SK-N-SH (cell line): ENCODE measurements around the gene CFAP68.

Source experiments
- EZH2phosphoT487 ChIP-seq: fragments of 200-600 bp; sonication (generic); IDR thresholded peaks from 2 replicates; pipeline ENCODE4 v1.6.1; 2017; ENCODE audit warnings: low read depth, mixed run types, mild to moderate bottlenecking, antibody characterized with exemption, moderate library complexity, borderline replicate concordance
- FOXJ3 ChIP-seq: sonication (generic); formaldehyde crosslinking; IDR thresholded peaks from 2 replicates; pipeline ENCODE4 v1.5.1; 2020; ENCODE audit warnings: mild to moderate bottlenecking, missing genetic modification reagents
- FOXM1 ChIP-seq: IDR thresholded peaks from 2 replicates; pipeline ENCODE4 v1.4.0; 2012; ENCODE audit warnings: low read depth, mild to moderate bottlenecking
- RFX5 ChIP-seq: IDR thresholded peaks from 2 replicates; pipeline ENCODE4 v1.6.1; 2012; ENCODE audit warnings: mild to moderate bottlenecking, improper control_type of control experiment, low read length
- TAF1 ChIP-seq: IDR thresholded peaks from 2 replicates; pipeline ENCODE4 v1.6.1; 2012; ENCODE audit warnings: low read depth, mild to moderate bottlenecking, low read length, moderate library complexity, borderline replicate concordance
- TF ChIP-seq, protein P1 (sequence below): IDR thresholded peaks from 2 replicates; pipeline ENCODE4 v1.6.1; 2012; ENCODE audit warnings: mild to moderate bottlenecking, low read depth, low read length, moderate library complexity
- TF ChIP-seq, protein P2 (sequence below): fragments of 200-600 bp; sonication (generic); IDR thresholded peaks from 2 replicates; pipeline ENCODE4 v1.6.1; 2017; ENCODE audit warnings: antibody characterized with exemption, mild to moderate bottlenecking, moderate library complexity

DNA sequence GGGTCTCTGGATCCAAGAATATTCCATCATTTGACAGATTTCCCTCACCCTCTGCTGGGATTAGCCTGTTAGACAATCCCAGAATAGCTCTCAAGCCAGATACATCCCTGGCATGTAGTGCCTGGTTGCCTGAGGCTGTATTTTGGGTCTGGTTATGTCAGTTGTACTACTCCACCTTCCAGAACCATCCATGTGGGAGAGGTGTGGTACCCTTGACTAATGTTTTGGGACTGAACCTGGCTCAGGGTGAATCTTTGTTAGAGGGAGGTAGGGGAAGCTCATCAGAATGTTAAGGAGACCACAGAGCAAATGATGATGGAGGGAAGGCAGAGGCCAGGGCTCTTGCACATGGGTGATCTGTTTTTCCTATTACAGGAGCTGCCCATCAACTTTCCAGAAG, 44.6 kb downstream of the CFAP68 start:
- TF ChIP-seq RFX5 (no peak), EZH2phosphoT487 (no peak), FOXJ3 (CRISPR knock-in tag) (no peak), FOXM1 (no peak), TAF1 (no peak)
- TF ChIP-seq, protein P1, sequence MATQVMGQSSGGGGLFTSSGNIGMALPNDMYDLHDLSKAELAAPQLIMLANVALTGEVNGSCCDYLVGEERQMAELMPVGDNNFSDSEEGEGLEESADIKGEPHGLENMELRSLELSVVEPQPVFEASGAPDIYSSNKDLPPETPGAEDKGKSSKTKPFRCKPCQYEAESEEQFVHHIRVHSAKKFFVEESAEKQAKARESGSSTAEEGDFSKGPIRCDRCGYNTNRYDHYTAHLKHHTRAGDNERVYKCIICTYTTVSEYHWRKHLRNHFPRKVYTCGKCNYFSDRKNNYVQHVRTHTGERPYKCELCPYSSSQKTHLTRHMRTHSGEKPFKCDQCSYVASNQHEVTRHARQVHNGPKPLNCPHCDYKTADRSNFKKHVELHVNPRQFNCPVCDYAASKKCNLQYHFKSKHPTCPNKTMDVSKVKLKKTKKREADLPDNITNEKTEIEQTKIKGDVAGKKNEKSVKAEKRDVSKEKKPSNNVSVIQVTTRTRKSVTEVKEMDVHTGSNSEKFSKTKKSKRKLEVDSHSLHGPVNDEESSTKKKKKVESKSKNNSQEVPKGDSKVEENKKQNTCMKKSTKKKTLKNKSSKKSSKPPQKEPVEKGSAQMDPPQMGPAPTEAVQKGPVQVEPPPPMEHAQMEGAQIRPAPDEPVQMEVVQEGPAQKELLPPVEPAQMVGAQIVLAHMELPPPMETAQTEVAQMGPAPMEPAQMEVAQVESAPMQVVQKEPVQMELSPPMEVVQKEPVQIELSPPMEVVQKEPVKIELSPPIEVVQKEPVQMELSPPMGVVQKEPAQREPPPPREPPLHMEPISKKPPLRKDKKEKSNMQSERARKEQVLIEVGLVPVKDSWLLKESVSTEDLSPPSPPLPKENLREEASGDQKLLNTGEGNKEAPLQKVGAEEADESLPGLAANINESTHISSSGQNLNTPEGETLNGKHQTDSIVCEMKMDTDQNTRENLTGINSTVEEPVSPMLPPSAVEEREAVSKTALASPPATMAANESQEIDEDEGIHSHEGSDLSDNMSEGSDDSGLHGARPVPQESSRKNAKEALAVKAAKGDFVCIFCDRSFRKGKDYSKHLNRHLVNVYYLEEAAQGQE = no peak
- TF ChIP-seq, protein P2, sequence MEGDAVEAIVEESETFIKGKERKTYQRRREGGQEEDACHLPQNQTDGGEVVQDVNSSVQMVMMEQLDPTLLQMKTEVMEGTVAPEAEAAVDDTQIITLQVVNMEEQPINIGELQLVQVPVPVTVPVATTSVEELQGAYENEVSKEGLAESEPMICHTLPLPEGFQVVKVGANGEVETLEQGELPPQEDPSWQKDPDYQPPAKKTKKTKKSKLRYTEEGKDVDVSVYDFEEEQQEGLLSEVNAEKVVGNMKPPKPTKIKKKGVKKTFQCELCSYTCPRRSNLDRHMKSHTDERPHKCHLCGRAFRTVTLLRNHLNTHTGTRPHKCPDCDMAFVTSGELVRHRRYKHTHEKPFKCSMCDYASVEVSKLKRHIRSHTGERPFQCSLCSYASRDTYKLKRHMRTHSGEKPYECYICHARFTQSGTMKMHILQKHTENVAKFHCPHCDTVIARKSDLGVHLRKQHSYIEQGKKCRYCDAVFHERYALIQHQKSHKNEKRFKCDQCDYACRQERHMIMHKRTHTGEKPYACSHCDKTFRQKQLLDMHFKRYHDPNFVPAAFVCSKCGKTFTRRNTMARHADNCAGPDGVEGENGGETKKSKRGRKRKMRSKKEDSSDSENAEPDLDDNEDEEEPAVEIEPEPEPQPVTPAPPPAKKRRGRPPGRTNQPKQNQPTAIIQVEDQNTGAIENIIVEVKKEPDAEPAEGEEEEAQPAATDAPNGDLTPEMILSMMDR = no peak
